Activated T-cell treated with anti-CD3 and anti-CD28 coated beads for 24 hours (primary cell): ENCODE measurements around the gene C15orf61.

Experiments
- DNase-seq: peaks from one replicate; pipeline ENCODE4 v3.0.0-alpha.2; 2020; ENCODE audit warnings: low read depth

Gene C15orf61

GRCh38 chr15:67521029-67521782, at the start of gene C15orf61:
Gene C15orf61, plus strand, starts transcription at chr15:67521131. Its CDS starts 118 bp downstream, at chr15:67521249.
- peak; percentile 82 for DNase-seq

- DNase-seq, result no peak
These were observed 48.0 kb upstream of the C15orf61 start for GRCh38 chr15:67472957-67473356.

- DNase-seq, result no peak
These were observed 46.4 kb upstream of the C15orf61 start for GRCh38 chr15:67474405-67475110.

GRCh38 chr15:67479781-67480505, 41.0 kb upstream of the C15orf61 start:
- no peak for DNase-seq

GRCh38 chr15:67480741-67481140, 40.2 kb upstream of the C15orf61 start:
- DNase-seq, result no peak

- no peak for DNase-seq
These were observed 39.3 kb upstream of the C15orf61 start for GRCh38 chr15:67481680-67482079.

- DNase-seq, result no peak
These were observed 25.3 kb upstream of the C15orf61 start for GRCh38 chr15:67495585-67495984.

GRCh38 chr15:67501177-67501835, 19.6 kb upstream of the C15orf61 start:
- DNase-seq, result no peak

- no peak for DNase-seq
These were observed 19.0 kb upstream of the C15orf61 start for GRCh38 chr15:67501836-67502461.

GRCh38 chr15:67504056-67504455, 16.9 kb upstream of the C15orf61 start:
- DNase-seq, result no peak

GRCh38 chr15:67504796-67505195, 16.1 kb upstream of the C15orf61 start:
- DNase-seq, result no peak

- no peak for DNase-seq
These were observed 15.0 kb upstream of the C15orf61 start for GRCh38 chr15:67505675-67506572.

- DNase-seq, result no peak
These were observed 13.9 kb upstream of the C15orf61 start for GRCh38 chr15:67506775-67507747.

- DNase-seq, result no peak
These were observed 12.5 kb upstream of the C15orf61 start for GRCh38 chr15:67508407-67508806.

GRCh38 chr15:67509918-67510317, 11.0 kb upstream of the C15orf61 start:
- no peak for DNase-seq

- no peak for DNase-seq
These were observed 10.2 kb upstream of the C15orf61 start for GRCh38 chr15:67510597-67511190.

GRCh38 chr15:67511606-67512005, 9.3 kb upstream of the C15orf61 start:
- DNase-seq, result no peak

GRCh38 chr15:67512140-67512539, 8.8 kb upstream of the C15orf61 start:
- DNase-seq, result no peak
